T47D (cell line): ENCODE measurements around the gene GPATCH4.
A peak's percentile ranks its signal among the peaks of the same experiment; 100 is the strongest.
"Not testable (repeated sequence)": the region's sequence is repeated elsewhere in the genome, so short reads cannot be mapped to it uniquely, and the experiment has no call there.

ENCODE experiments used
- DNase-seq, 2 experiments: peaks; one replicate each; pipeline versions ENCODE4 v3.0.0 to v3.0.0-alpha.2; 2011 to 2012; ENCODE audit warnings: low read depth in 1 of 2, low spot score in 1 of 2
- JUND ChIP-seq: IDR thresholded peaks from 2 replicates; pipeline ENCODE4 v1.6.1; 2012; ENCODE audit warnings: low read depth
- in situ Hi-C: cut with HindIII; loops from 2 replicates; pipeline ENCODE4 v1.10.0; 2016; ENCODE audit warnings: low sequenced_read_pairs, low pct_unique_long_range_greater_than_20kb

Gene GPATCH4

GRCh38 chr1:156589546-156589945 is 11.7 kb downstream of the GPATCH4 start:
- no peak for DNase-seq
- no peak for TF ChIP-seq JUND
- in situ Hi-C loops: no loop called here

- in situ Hi-C loops, DNase-seq: not testable (repeated sequence)
These were observed 13.4 kb downstream of the GPATCH4 start for GRCh38 chr1:156587927-156588326.

- in situ Hi-C loops: no loop called here
- no peak for TF ChIP-seq JUND
- no peak for DNase-seq
These were observed 14.3 kb downstream of the GPATCH4 start for GRCh38 chr1:156586892-156587477.

- no peak for TF ChIP-seq JUND
- in situ Hi-C loops: no loop called here
- DNase-seq: no peak
These were observed 15.0 kb downstream of the GPATCH4 start for GRCh38 chr1:156586323-156586722.

- no peak for DNase-seq
- in situ Hi-C loops: no loop called here
- TF ChIP-seq JUND: no peak
These were observed 16.5 kb downstream of the GPATCH4 start for GRCh38 chr1:156584813-156585212.

GRCh38 chr1:156583821-156584622 is 17.3 kb downstream of the GPATCH4 start:
- in situ Hi-C loops: no loop called here
- DNase-seq: peak; percentile 75 to 90
- TF ChIP-seq JUND: no peak

- in situ Hi-C loops: no loop called here
- no peak for DNase-seq
- TF ChIP-seq JUND: no peak
These were observed 18.8 kb downstream of the GPATCH4 start for GRCh38 chr1:156582388-156583017.

- DNase-seq: no peak
- TF ChIP-seq JUND: no peak
- in situ Hi-C loops: no loop called here
These were observed 19.5 kb downstream of the GPATCH4 start for GRCh38 chr1:156581661-156582387.

- TF ChIP-seq JUND: no peak
- in situ Hi-C loops: no loop called here
- DNase-seq: no peak
These were observed 21.8 kb downstream of the GPATCH4 start, which contains the start of gene TTC24 for GRCh38 chr1:156579472-156579871. Gene TTC24, plus strand, starts transcription at chr1:156579723. Its CDS starts 1,642 bp downstream, at chr1:156581365.

- TF ChIP-seq JUND: no peak
- DNase-seq: no peak
- in situ Hi-C loops: no loop called here
These were observed 23.2 kb downstream of the GPATCH4 start for GRCh38 chr1:156578055-156578454.

- TF ChIP-seq JUND: no peak
- in situ Hi-C loops: no loop called here
- no peak for DNase-seq
These were observed 23.7 kb downstream of the GPATCH4 start for GRCh38 chr1:156577550-156577949.

GRCh38 chr1:156574039-156574633 is 27.1 kb downstream of the GPATCH4 start:
- TF ChIP-seq JUND: no peak
- in situ Hi-C loops: no loop called here
- no peak for DNase-seq
